ENCODE data around the gene ZNF33B. TPM values are rescaled to one million over a fixed set of nuclear protein-coding genes. Genes with fewer than 3 reads are reported as not detected.

ZNF33B gene
- total RNA-seq, 1 experiment from 2014 or later: 39.6 TPM

DNA sequence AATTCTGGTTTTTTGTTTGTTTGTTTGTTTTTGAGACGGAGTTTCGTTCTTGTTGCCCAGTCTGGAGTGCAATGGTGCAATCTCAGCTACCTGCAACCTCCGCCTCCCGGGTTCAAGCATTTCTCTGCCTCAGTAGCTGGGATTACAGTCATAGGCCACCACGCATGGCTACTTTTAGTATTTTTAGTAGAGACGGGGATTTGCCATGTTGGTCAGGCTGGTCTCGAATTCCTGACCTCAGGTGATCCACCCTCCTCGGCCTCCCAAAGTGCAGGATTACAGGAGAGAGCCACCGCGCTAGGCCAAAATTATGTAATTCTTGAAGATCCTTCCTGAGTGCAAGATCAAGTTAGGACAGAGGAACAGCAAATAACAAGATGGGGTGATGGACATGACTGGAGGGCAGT, 719 bp downstream of the ZNF33B start:
- Histone ChIP-seq H3K79me2 (ENCODE audit: insufficient read depth, low read length) (no peaks in the 10 kb centered on the region; the same call in 1 of the 2 replicates), H4K5ac (ENCODE audit: insufficient read length, low read depth, low read length) (no peak overlapping the region), H2BK12ac (ENCODE audit: insufficient read length, low read depth, low read length) (no peak overlapping the region), H3K27me3 (ENCODE audit: insufficient read depth, low read length) (no peaks in the 10 kb centered on the region), H3K4me1 (ENCODE audit: insufficient read depth, low read length) (no peaks in the 10 kb centered on the region), H3K79me1 (ENCODE audit: insufficient read depth, low read depth, low read length, poor library complexity, severe bottlenecking) (no peaks in the 10 kb centered on the region), H2BK5ac (ENCODE audit: insufficient read length, low read length) (no peak overlapping the region), H3K14ac (ENCODE audit: insufficient read depth, low read length) (peak overlapping the region; percentile 85; the same call in 1 of the 2 replicates), H2AFZ (ENCODE audit: low read length) (no peak overlapping the region), H2BK20ac (ENCODE audit: low read depth, low read length, poor library complexity, severe bottlenecking) (no peak overlapping the region), H3K27ac (ENCODE audit: insufficient read length, low read depth, low read length) (peak overlapping the region; percentile 33), H2BK15ac (ENCODE audit: low read depth, low read length) (no peak overlapping the region), H2AK5ac (ENCODE audit: insufficient read length, low read length) (no peak overlapping the region), H3K4me2 (ENCODE audit: insufficient read depth, insufficient read length, low read length) (peak overlapping the region; percentile 70), H4K91ac (ENCODE audit: insufficient read length, low read depth, low read length) (no peak overlapping the region), H2BK120ac (ENCODE audit: low read depth, low read length, poor library complexity, severe bottlenecking) (no peak overlapping the region), H4K20me1 (ENCODE audit: control insufficient read depth, insufficient read depth, insufficient read length) (no peaks in the 10 kb centered on the region), H3K9ac (ENCODE audit: extremely low read depth, insufficient read length, low read length) (peak overlapping the region; percentile 94), H3T11ph (ENCODE audit: low read length) (no peak overlapping the region), H3K4ac (ENCODE audit: low read depth, low read length) (no peak overlapping the region), H3K23me2 (ENCODE audit: insufficient read length, low read depth, low read length, poor library complexity, severe bottlenecking) (peaks cover 5% of the 10 kb centered on the region), H3K9me3 (ENCODE audit: control insufficient read depth, low read depth, low read length) (no peaks in the 10 kb centered on the region), H4K8ac (replicated peaks; ENCODE audit: insufficient read length, low read depth, low read length) (peak overlapping the region; percentile 8), H3K18ac (ENCODE audit: insufficient read length, low read depth, low read length) (peak overlapping the region; percentile 47), H3K56ac (ENCODE audit: insufficient read length, low read depth, low read length) (no peak overlapping the region), H3K23ac (ENCODE audit: insufficient read length, low read depth, low read length) (no peak overlapping the region)
- TF ChIP-seq CTCF (conservative IDR thresholded peaks at IDR 0.05): no peak
- no CpG with 5 or more reads among the region's 10 CpGs for WGBS (ENCODE audit: extremely low coverage, insufficient read length, low lambda C conversion rate)
- Mint-ChIP-seq H3K4me3 (peak overlapping the region; percentile 79 to 87), H3K4me1 (peaks cover 10 to 15% of the 10 kb centered on the region in 2 experiments), H3K9me3 (no peaks in the 10 kb centered on the region; a peak in 1 of 5 replicates), H3K36me3 (ENCODE audit: insufficient read depth in 1 of 3, low read depth in 3 of 3) (peaks cover 11 to 28% (median 19%) of the 10 kb centered on the region in 3 experiments; a peak in 6 of 7 replicates), H3K27ac (peak overlapping the region; percentile 66 to 93 (median 93); a peak in 5 of 7 replicates), H3K27me3 (ENCODE audit: low read depth) (no peaks in the 10 kb centered on the region)
- no peak for DNase-seq

Measured in H9 (cell line).